ENCODE measurements around the gene TIMM10.
"Not testable (repeated sequence)": the region's sequence is repeated elsewhere in the genome, so short reads cannot be mapped to it uniquely, and the experiment has no call there.

TIMM10 gene

GRCh38 chr11:57551941-57552340, 21.4 kb upstream of the TIMM10 start:
- no peak overlapping the region for H3K4me3 Mint-ChIP-seq
- H3K27me3 Mint-ChIP-seq, result no peaks in the 10 kb centered on the region
- DNase-seq (no peak), ATAC-seq (replicated peaks) (no peak)
- H3K36me3 Mint-ChIP-seq (ENCODE audit: insufficient read depth), result peaks cover 86% of the 10 kb centered on the region
- H3K4me1 Mint-ChIP-seq (ENCODE audit: low read depth in 2 of 2), result peaks cover 10 to 12% of the 10 kb centered on the region in 2 donors
- peak overlapping the region in 1 of 2 donors; percentile 35 for H3K27ac Mint-ChIP-seq
- H3K9me3 Mint-ChIP-seq, result no peaks in the 10 kb centered on the region

- Mint-ChIP-seq H3K27me3 (no peaks in the 10 kb centered on the region), H3K4me3 (no peak overlapping the region), H3K4me1 (ENCODE audit: low read depth in 2 of 2) (peaks cover 9 to 10% of the 10 kb centered on the region in 2 donors), H3K9me3 (no peaks in the 10 kb centered on the region), H3K36me3 (ENCODE audit: insufficient read depth) (peaks cover 69% of the 10 kb centered on the region), H3K27ac (peak overlapping the region; percentile 79 to 87)
- ATAC-seq (replicated peaks) (no peak), DNase-seq (no peak)
These were observed 19.4 kb upstream of the TIMM10 start for GRCh38 chr11:57549983-57550382.

GRCh38 chr11:57547854-57548377, 17.4 kb upstream of the TIMM10 start:
- peaks cover 49% of the 10 kb centered on the region for H3K36me3 Mint-ChIP-seq (ENCODE audit: insufficient read depth)
- H3K27me3 Mint-ChIP-seq, result no peaks in the 10 kb centered on the region
- ATAC-seq (replicated peaks), result peak; percentile 82
- H3K27ac Mint-ChIP-seq, result peak overlapping the region; percentile 87 to 93
- H3K9me3 Mint-ChIP-seq, result no peaks in the 10 kb centered on the region
- DNase-seq, result peak in 2 of 3 experiments; percentile 11 to 23
- H3K4me3 Mint-ChIP-seq, result no peak overlapping the region
- peaks cover 9 to 10% of the 10 kb centered on the region in 2 donors for H3K4me1 Mint-ChIP-seq (ENCODE audit: low read depth in 2 of 2)

- ATAC-seq (replicated peaks) (no peak), DNase-seq (no peak)
- H3K36me3 Mint-ChIP-seq (ENCODE audit: insufficient read depth), result peaks cover 44% of the 10 kb centered on the region
- H3K27me3 Mint-ChIP-seq, result no peaks in the 10 kb centered on the region
- H3K4me1 Mint-ChIP-seq (ENCODE audit: low read depth in 2 of 2), result peaks cover 9 to 12% of the 10 kb centered on the region in 2 donors
- peak overlapping the region; percentile 87 to 93 for H3K27ac Mint-ChIP-seq
- peak overlapping the region in 1 of 2 donors; percentile 47 for H3K4me3 Mint-ChIP-seq
- H3K9me3 Mint-ChIP-seq, result no peaks in the 10 kb centered on the region
These were observed 16.4 kb upstream of the TIMM10 start for GRCh38 chr11:57546869-57547475.

- peaks cover 39% of the 10 kb centered on the region for H3K36me3 Mint-ChIP-seq (ENCODE audit: insufficient read depth)
- peaks cover 9 to 12% of the 10 kb centered on the region in 2 donors for H3K4me1 Mint-ChIP-seq (ENCODE audit: low read depth in 2 of 2)
- H3K27ac Mint-ChIP-seq, result peak overlapping the region; percentile 87 to 93
- no peak for ATAC-seq (replicated peaks)
- H3K9me3 Mint-ChIP-seq, result no peaks in the 10 kb centered on the region
- no peak overlapping the region for H3K4me3 Mint-ChIP-seq
- DNase-seq, result no peak
- H3K27me3 Mint-ChIP-seq, result no peaks in the 10 kb centered on the region
These were observed 15.9 kb upstream of the TIMM10 start for GRCh38 chr11:57546451-57546850.

GRCh38 chr11:57545883-57546282, 15.3 kb upstream of the TIMM10 start:
- no peak overlapping the region for H3K4me3 Mint-ChIP-seq
- ATAC-seq (replicated peaks) (no peak), DNase-seq (no peak)
- H3K36me3 Mint-ChIP-seq (ENCODE audit: insufficient read depth), result peaks cover 37% of the 10 kb centered on the region
- H3K27ac Mint-ChIP-seq, result peak overlapping the region; percentile 17 to 79
- H3K9me3 Mint-ChIP-seq, result no peaks in the 10 kb centered on the region
- H3K4me1 Mint-ChIP-seq (ENCODE audit: low read depth in 2 of 2), result peaks cover 9 to 12% of the 10 kb centered on the region in 2 donors
- H3K27me3 Mint-ChIP-seq, result no peaks in the 10 kb centered on the region

GRCh38 chr11:57544566-57544965, 14.0 kb upstream of the TIMM10 start:
- Mint-ChIP-seq H3K27ac (peak overlapping the region in 1 of 2 donors; percentile 79), H3K36me3 (ENCODE audit: insufficient read depth) (peaks cover 28% of the 10 kb centered on the region), H3K9me3 (no peaks in the 10 kb centered on the region), H3K4me1 (ENCODE audit: low read depth in 2 of 2) (peaks cover 9 to 12% of the 10 kb centered on the region in 2 donors), H3K4me3 (no peak overlapping the region), H3K27me3 (no peaks in the 10 kb centered on the region)
- ATAC-seq (replicated peaks) (no peak), DNase-seq (no peak)

GRCh38 chr11:57543593-57543992, 13.0 kb upstream of the TIMM10 start:
- Mint-ChIP-seq H3K27ac (peak overlapping the region in 1 of 2 donors; percentile 65), H3K36me3 (ENCODE audit: insufficient read depth) (peaks cover 22% of the 10 kb centered on the region), H3K27me3 (no peaks in the 10 kb centered on the region), H3K9me3 (no peaks in the 10 kb centered on the region), H3K4me1 (ENCODE audit: low read depth in 2 of 2) (peaks cover 9 to 12% of the 10 kb centered on the region in 2 donors), H3K4me3 (no peak overlapping the region)
- ATAC-seq (replicated peaks) (no peak), DNase-seq (no peak)

GRCh38 chr11:57542582-57542981, 12.0 kb upstream of the TIMM10 start:
- no peaks in the 10 kb centered on the region for H3K27me3 Mint-ChIP-seq
- H3K9me3 Mint-ChIP-seq, result no peaks in the 10 kb centered on the region
- H3K27ac Mint-ChIP-seq, result peak overlapping the region in 1 of 2 donors; percentile 65
- no peak overlapping the region for H3K4me3 Mint-ChIP-seq
- DNase-seq (no peak), ATAC-seq (replicated peaks) (no peak)
- peaks cover 13% of the 10 kb centered on the region for H3K36me3 Mint-ChIP-seq (ENCODE audit: insufficient read depth)
- peaks cover 6 to 9% of the 10 kb centered on the region in 2 donors for H3K4me1 Mint-ChIP-seq (ENCODE audit: low read depth in 2 of 2)

GRCh38 chr11:57541169-57541568, 10.6 kb upstream of the TIMM10 start:
- Mint-ChIP-seq H3K4me1 (ENCODE audit: low read depth in 2 of 2) (peaks cover 0 to 3% of the 10 kb centered on the region in 2 donors), H3K4me3 (no peak overlapping the region), H3K27ac (peak overlapping the region in 1 of 2 donors; percentile 58), H3K9me3 (no peaks in the 10 kb centered on the region), H3K36me3 (ENCODE audit: insufficient read depth) (peaks cover 9% of the 10 kb centered on the region), H3K27me3 (no peaks in the 10 kb centered on the region)
- no peak for DNase-seq
- ATAC-seq (replicated peaks), result no peak

GRCh38 chr11:57539342-57539741, 8.8 kb upstream of the TIMM10 start:
- H3K27ac Mint-ChIP-seq, result no peak overlapping the region
- no peaks in the 10 kb centered on the region for H3K27me3 Mint-ChIP-seq

GRCh38 chr11:57536947-57537619, 6.5 kb upstream of the TIMM10 start, which contains the start of gene SMTNL1:
SMTNL1 (plus strand) TSS chr11:57537595; CDS start chr11:57542643, 5,048 bp downstream.
- no peak within 1 kb of the TSS for H3K4me3 Mint-ChIP-seq
- H3K27me3 Mint-ChIP-seq, result no peaks in the 10 kb centered on the region
- peak within 1 kb of the TSS in 1 of 2 donors; percentile 9 for H3K27ac Mint-ChIP-seq
- DNase-seq (no peak), ATAC-seq (replicated peaks) (no peak)
- no peaks in the 10 kb centered on the region for H3K4me1 Mint-ChIP-seq (ENCODE audit: low read depth in 2 of 2)
- peaks cover 6% of the 10 kb centered on the region for H3K36me3 Mint-ChIP-seq (ENCODE audit: insufficient read depth)
- H3K9me3 Mint-ChIP-seq, result no peaks in the 10 kb centered on the region

More at GRCh38 chr11:57539342-57539741, 8.8 kb upstream of the TIMM10 start:
- no peak overlapping the region for H3K4me3 Mint-ChIP-seq
- peaks cover 9% of the 10 kb centered on the region for H3K36me3 Mint-ChIP-seq (ENCODE audit: insufficient read depth)
- peaks cover 0 to 3% of the 10 kb centered on the region in 2 donors for H3K4me1 Mint-ChIP-seq (ENCODE audit: low read depth in 2 of 2)
- H3K9me3 Mint-ChIP-seq, result no peaks in the 10 kb centered on the region
- DNase-seq (no peak), ATAC-seq (replicated peaks) (no peak)

- H3K4me1 Mint-ChIP-seq (ENCODE audit: low read depth in 2 of 2), result peaks cover 15 to 18% of the 10 kb centered on the region in 2 donors
- not testable (repeated sequence) for H3K27ac Mint-ChIP-seq; ATAC-seq (replicated peaks); H3K36me3 Mint-ChIP-seq (ENCODE audit: insufficient read depth); H3K9me3 Mint-ChIP-seq; H3K27me3 Mint-ChIP-seq; DNase-seq; H3K4me3 Mint-ChIP-seq
These were observed 3.9 kb upstream of the TIMM10 start for GRCh38 chr11:57534449-57534848.

GRCh38 chr11:57530215-57530595, 349 bp downstream of the TIMM10 start:
- no peak for ATAC-seq (replicated peaks)
- Mint-ChIP-seq H3K9me3 (no peaks in the 10 kb centered on the region), H3K4me3 (peak overlapping the region; percentile 95 to 98), H3K27ac (peak overlapping the region; percentile 98 to 99), H3K36me3 (ENCODE audit: insufficient read depth) (peaks cover 6% of the 10 kb centered on the region), H3K27me3 (no peaks in the 10 kb centered on the region), H3K4me1 (ENCODE audit: low read depth in 2 of 2) (peaks cover 15 to 18% of the 10 kb centered on the region in 2 donors)
- DNase-seq, result no peak
